H1 (cell line): ENCODE results near the gene PABPC1L. TPM values are rescaled to one million over a fixed set of nuclear protein-coding genes. Genes with fewer than 3 reads are reported as not detected.

ENCODE experiments used
- CTCF ChIA-PET: fragments of 300-600 bp; sonication (Branson Sonifier 250); formaldehyde crosslinking; loops from one replicate; lab custom pipeline; 2021; ENCODE audit not compliant: partially characterized antibody; lab: Charles Lee
- POLR2A ChIA-PET: fragments of 300-600 bp; sonication (Branson Sonifier 250); formaldehyde crosslinking; loops from one replicate; lab custom pipeline; 2021; ENCODE audit warnings: inconsistent platforms; ENCODE audit not compliant: partially characterized antibody; lab: Charles Lee
- DNase-seq, 2 experiments: peaks; one replicate each; pipeline versions ENCODE4 v3.0.0 to v3.0.0-alpha.2; 2010 to 2022; ENCODE audit warnings: low spot score in 2 of 2, low read depth in 1 of 2, mixed read lengths in 1 of 2
- FAIRE-seq: peaks from 2 replicates; lab custom pipeline; 2011; peaks lifted over from hg19 to GRCh38; lab: Jason Lieb, UNC
- H2AFZ ChIP-seq: 2 replicates; pipeline ENCODE4 v1.8.1; 2012; ENCODE audit warnings: low read length, inconsistent platforms
- H2AK5ac ChIP-seq: 2 replicates; pipeline ENCODE4 v1.6.1; 2013; ENCODE audit warnings: low read depth, low read length
- H2BK120ac ChIP-seq: replicated peaks from 2 replicates; pipeline ENCODE3; 2013; ENCODE audit warnings: low read depth, low read length, inconsistent platforms
- H2BK12ac ChIP-seq: 2 replicates; pipeline ENCODE4 v1.6.1; 2013; ENCODE audit warnings: low read depth, low read length
- H2BK15ac ChIP-seq: 2 replicates; pipeline ENCODE4 v1.6.1; 2013; ENCODE audit warnings: low read length
- H2BK20ac ChIP-seq: 2 replicates; pipeline ENCODE4 v1.6.1; 2013; ENCODE audit warnings: low read length
- H2BK5ac ChIP-seq: 2 replicates; pipeline ENCODE4 v1.6.1; 2013; ENCODE audit warnings: low read depth, low read length
- H3K14ac ChIP-seq: 2 replicates; pipeline ENCODE4 v1.6.1; 2013; ENCODE audit warnings: inconsistent platforms; ENCODE audit not compliant: insufficient read length
- H3K18ac ChIP-seq: 2 replicates; pipeline ENCODE4 v1.6.1; 2013; ENCODE audit warnings: low read length; ENCODE audit errors: extremely low read depth
- H3K23ac ChIP-seq: 2 replicates; pipeline ENCODE4 v1.6.1; 2013; ENCODE audit warnings: inconsistent platforms; ENCODE audit not compliant: insufficient read length
- H3K23me2 ChIP-seq: 2 replicates; pipeline ENCODE4 v1.6.1; 2013; ENCODE audit warnings: low read depth, low read length
- H3K27ac ChIP-seq: 2 replicates; pipeline ENCODE4 v1.6.1; 2011; ENCODE audit warnings: low read depth, low read length, inconsistent platforms
- H3K27me3 ChIP-seq, 4 experiments: replicated peaks in 1 of 4; 1 replicate in 1 of 4; 2 replicates in 3 of 4; pipeline versions ENCODE4 v1.6.1 to v1.8.1; 2011 to 2013; ENCODE audit warnings: low read length in 3 of 4, mild to moderate bottlenecking in 3 of 4, inconsistent platforms in 2 of 4, mixed read lengths in 2 of 4, moderate library complexity in 1 of 4; ENCODE audit not compliant: control insufficient read depth in 3 of 4, insufficient read depth in 3 of 4; ENCODE audit errors: extremely low read depth in 1 of 4
- H3K36me3 ChIP-seq, 4 experiments: 2 replicates each; pipeline versions ENCODE4 v1.6.1 to v1.8.1; 2011 to 2013; ENCODE audit warnings: mild to moderate bottlenecking in 4 of 4, low read length in 3 of 4, moderate library complexity in 2 of 4, control low read depth in 1 of 4, inconsistent platforms in 1 of 4; ENCODE audit not compliant: insufficient read depth in 4 of 4, control insufficient read depth in 2 of 4
- H3K4ac ChIP-seq: replicated peaks from 2 replicates; pipeline ENCODE3; 2013; ENCODE audit warnings: low read length, low read depth, mixed read lengths, inconsistent platforms; ENCODE audit not compliant: insufficient read length
- H3K4me1 ChIP-seq, 4 experiments: replicated peaks in 1 of 4; 1 replicate in 1 of 4; 2 replicates in 3 of 4; pipeline versions ENCODE4 v1.6.1 to v1.8.1; 2011 to 2013; ENCODE audit warnings: low read length in 3 of 4, inconsistent platforms in 2 of 4, mixed read lengths in 1 of 4; ENCODE audit not compliant: insufficient read depth in 4 of 4, control insufficient read depth in 3 of 4
- H3K4me2 ChIP-seq, 2 experiments: 2 replicates each; pipeline versions ENCODE4 v1.6.1 to v1.8.1; 2011 to 2013; ENCODE audit warnings: low read depth in 2 of 2, low read length in 2 of 2, control low read depth in 1 of 2, inconsistent platforms in 1 of 2, mild to moderate bottlenecking in 1 of 2; ENCODE audit not compliant: insufficient read depth in 1 of 2
- H3K4me3 ChIP-seq, 4 experiments: fragments of 200-600, 300-600 bp in 1 of 4; sonication (generic), shearing (Covaris generic), sonication (Bioruptor Twin) in 1 of 4; 2 replicates each; pipeline versions ENCODE4 v1.5.1 to v1.8.1; 2011 to 2016; ENCODE audit warnings: low read length in 4 of 4, low read depth in 3 of 4, control low read depth in 2 of 4, inconsistent platforms in 2 of 4, mild to moderate bottlenecking in 2 of 4, mixed read lengths in 1 of 4, moderate library complexity in 1 of 4; ENCODE audit not compliant: insufficient read depth in 2 of 4; ENCODE audit errors: extremely low read depth in 1 of 4
- H3K56ac ChIP-seq: replicated peaks from 2 replicates; pipeline ENCODE3; 2013; ENCODE audit warnings: low read depth, mild to moderate bottlenecking, mixed read lengths, low read length, inconsistent platforms; ENCODE audit not compliant: insufficient read length
- H3K79me1 ChIP-seq: 2 replicates; pipeline ENCODE4 v1.6.1; 2013; ENCODE audit warnings: low read depth, low read length, control low read depth
- H3K79me2 ChIP-seq, 2 experiments: 2 replicates each; pipeline versions ENCODE4 v1.6.1 to v1.8.1; 2012 to 2013; ENCODE audit warnings: low read length in 2 of 2, mild to moderate bottlenecking in 2 of 2, inconsistent platforms in 1 of 2; ENCODE audit not compliant: insufficient read depth in 2 of 2, control insufficient read depth in 1 of 2
- H3K9ac ChIP-seq, 4 experiments: replicated peaks in 1 of 4; 1 replicate in 1 of 4; 2 replicates in 3 of 4; pipeline versions ENCODE4 v1.6.1 to v1.8.1; 2011 to 2013; ENCODE audit warnings: low read depth in 3 of 4, low read length in 3 of 4, control low read depth in 2 of 4, mild to moderate bottlenecking in 2 of 4, moderate library complexity in 2 of 4, inconsistent platforms in 1 of 4; ENCODE audit errors: extremely low read depth in 1 of 4
- H3K9me3 ChIP-seq, 2 experiments: 2 replicates each; pipeline versions ENCODE4 v1.6.1 to v1.8.1; 2012 to 2013; ENCODE audit warnings: mild to moderate bottlenecking in 2 of 2, moderate library complexity in 2 of 2, control low read depth in 1 of 2, inconsistent platforms in 1 of 2, low read depth in 1 of 2, low read length in 1 of 2, mixed read lengths in 1 of 2; ENCODE audit not compliant: insufficient read depth in 2 of 2
- H4K20me1 ChIP-seq, 2 experiments: replicated peaks in 1 of 2; 2 replicates each; pipeline versions ENCODE3 to v1.8.1; 2011 to 2013; ENCODE audit warnings: inconsistent platforms in 2 of 2, low read length in 2 of 2, mild to moderate bottlenecking in 1 of 2; ENCODE audit not compliant: insufficient read depth in 2 of 2, control insufficient read depth in 1 of 2
- H4K5ac ChIP-seq: 2 replicates; pipeline ENCODE4 v1.6.1; 2013; ENCODE audit warnings: low read length, low read depth, mixed read lengths, inconsistent platforms; ENCODE audit not compliant: insufficient read length
- H4K8ac ChIP-seq: 2 replicates; pipeline ENCODE4 v1.8.0; 2013; ENCODE audit warnings: mild to moderate bottlenecking, moderate library complexity, low read length, inconsistent platforms; ENCODE audit not compliant: insufficient read depth; ENCODE audit errors: extremely low read depth
- H4K91ac ChIP-seq: replicated peaks from 2 replicates; pipeline ENCODE3; 2013; ENCODE audit warnings: low read length, mixed read lengths, inconsistent platforms; ENCODE audit not compliant: insufficient read length
- POLR2A ChIP-seq, 2 experiments: IDR thresholded peaks; 1 replicate in 1 of 2; 2 replicates in 1 of 2; pipeline ENCODE4 v1.6.1; 2011; ENCODE audit warnings: low read depth in 2 of 2, low read length in 2 of 2, mild to moderate bottlenecking in 2 of 2; ENCODE audit errors: control extremely low read depth in 1 of 2
- RNF2 ChIP-seq: fragments of 200-900, 300-1000 bp; sonication (generic); IDR thresholded peaks from 2 replicates; pipeline ENCODE4 v1.7.1; 2016; ENCODE audit warnings: borderline replicate concordance, low read depth, mild to moderate bottlenecking, antibody characterized with exemption, low read length; ENCODE audit not compliant: poor library complexity, severe bottlenecking; ENCODE audit errors: missing control alignments
- WGBS, 2 experiments: shearing (Covaris generic) in 1 of 2; methylation state at CpG; one replicate each; pipeline versions ENCODE4 v1.1.6 to v1.1.7; 2013 to 2015; ENCODE audit warnings: low lambda C conversion rate in 2 of 2, mixed read lengths in 2 of 2, inconsistent platforms in 1 of 2, low coverage in 1 of 2, missing lambda C conversion rate in 1 of 2; ENCODE audit not compliant: insufficient replicate concordance in 2 of 2, insufficient coverage in 1 of 2, insufficient read length in 1 of 2; ENCODE audit errors: extremely low coverage in 1 of 2, missing lambda C conversion rate in 1 of 2; 5-methylcytosine and 5-hydroxymethylcytosine counted together
- polyA plus RNA-seq, 7 experiments: library from polyadenylated mRNA; depleted of rRNA in 3 of 7; stranded (reverse) in 5 of 7; unstranded in 2 of 7; fragments of >200 nt in 5 of 7; fragments of 200-250 nt in 2 of 7; gene quantifications; 1 replicate in 5 of 7; 2 replicates in 1 of 7; 4 replicates in 1 of 7; pipeline versions ENCODE4 v1.2.1 to v1.2.3, GENCODE V29; 2011 to 2013; ENCODE audit warnings: missing spikeins in 2 of 7, mixed read lengths in 2 of 7
- total RNA-seq: library from RNA; stranded (reverse); fragmentation: NEBNext Ultra II Directional; extraction: Animal tissue kit (Norgen Biotek cat#: 25700); gene quantifications from 2 replicates; pipeline ENCODE4 v1.2.1, GENCODE V29; 2021

Gene PABPC1L
- total and polyA plus RNA-seq, 2 of the 8 experiments (the other 6 are each of a cell fraction or from before 2014, with no cell fraction given), result 61.1 to 108 TPM

DNA sequence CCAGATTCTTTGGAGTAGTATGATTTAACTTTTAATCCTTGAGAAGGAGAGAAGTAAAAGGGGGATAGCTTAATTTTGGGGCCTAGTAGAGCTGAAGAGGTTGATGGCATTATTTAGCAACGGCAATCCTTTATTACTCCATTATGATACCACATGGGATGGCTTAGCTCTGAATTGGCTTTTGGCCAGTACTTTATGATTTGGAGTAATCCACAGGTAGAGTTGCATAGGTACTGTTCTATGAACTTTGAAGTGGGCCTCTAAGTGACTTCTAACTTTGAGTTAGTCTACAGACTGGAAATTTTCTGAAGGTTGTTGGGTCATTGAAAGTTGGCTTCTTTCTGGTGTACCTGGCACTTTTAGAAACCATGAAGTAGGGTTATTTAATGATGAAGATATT, 12.7 kb upstream of the PABPC1L start:
- no peak overlapping the region for H4K8ac ChIP-seq
- H3K79me1 ChIP-seq, result peaks cover 12% of the 10 kb centered on the region
- H2BK5ac ChIP-seq, result no peak overlapping the region
- H3K4me3 ChIP-seq, result no peak overlapping the region
- H2BK120ac ChIP-seq, result no peak overlapping the region
- TF ChIP-seq RNF2 (no peak), POLR2A (IDR thresholded peaks at IDR 0.05; ENCODE audit: control extremely low read depth in 1 of 2, low read depth in 2 of 2, low read length in 2 of 2) (0 out of 3 replicates have a peak, but pooled peaks of 1 of the 2 experiments have one; percentile 7)
- ChIA-PET POLR2A (interaction anchor here (1.0 to 6.6 kb wide), 3 partner anchors 11 to 145 kb away, joined by 3 to 38 read pairs (median 7); partner anchors contain the start of genes PABPC1L and YWHAB), CTCF (interaction anchor here (1.5 kb wide), 1 partner anchor 98 kb away, joined by 3 read pairs; no protein-coding TSS in a partner anchor)
- H3K79me2 ChIP-seq, result peaks cover 22 to 100% of the 10 kb centered on the region in 2 experiments
- H2BK20ac ChIP-seq, result no peak overlapping the region
- H4K20me1 ChIP-seq, result peaks cover 18 to 30% of the 10 kb centered on the region in 2 experiments
- H3K4me2 ChIP-seq, result no peak overlapping the region
- no peak overlapping the region for H4K5ac ChIP-seq
- no peak overlapping the region for H3K9ac ChIP-seq
- H3K23me2 ChIP-seq, result no peaks in the 10 kb centered on the region
- H3K14ac ChIP-seq, result no peak overlapping the region
- no peak overlapping the region for H3K23ac ChIP-seq
- H2BK15ac ChIP-seq, result no peak overlapping the region
- H3K18ac ChIP-seq, result no peak overlapping the region
- H3K36me3 ChIP-seq, result peaks cover 0 to 13% (median 6%) of the 10 kb centered on the region in 4 experiments; a peak in 5 of 8 replicates
- H3K56ac ChIP-seq, result no peak overlapping the region
- WGBS, 2 experiments, result 89% methylated on average over 1 of the region's 1 CpG; no CpG with 5 or more reads in 1 of the 2 experiments
- no peaks in the 10 kb centered on the region for H3K4me1 ChIP-seq
- no peak overlapping the region for H3K27ac ChIP-seq
- no peak overlapping the region for H2BK12ac ChIP-seq
- FAIRE-seq (no peak), DNase-seq (no peak)
- H3K9me3 ChIP-seq, result no peaks in the 10 kb centered on the region
- H2AFZ ChIP-seq, result no peak overlapping the region
- no peak overlapping the region for H2AK5ac ChIP-seq
- H3K4ac ChIP-seq, result no peak overlapping the region
- H3K27me3 ChIP-seq, result no peaks in the 10 kb centered on the region
- H4K91ac ChIP-seq, result no peak overlapping the region
